Tibial nerve (tissue), 3 donors: Measurements from ENCODE around the gene FIBIN.

ENCODE experiments used
- POLR2A ChIP-seq, 2 donors: fragments of 450-650 bp; IDR thresholded peaks; one replicate each; pipeline ENCODE4 v1.6.1; 2017; ENCODE audit warnings: antibody characterized with exemption in 2 of 2, mild to moderate bottlenecking in 2 of 2, moderate library complexity in 2 of 2
- TF ChIP-seq, protein P1 (sequence below), 5 experiments: fragments of 200-600 bp in 3 of 5; fragments of 450-650 bp in 2 of 5; sonication (generic) in 3 of 5; IDR thresholded peaks; one replicate each; pipeline ENCODE4 v1.5.1; 2016 to 2019; ENCODE audit warnings: antibody characterized with exemption in 5 of 5, mild to moderate bottlenecking in 3 of 5, moderate library complexity in 2 of 5

DNA sequence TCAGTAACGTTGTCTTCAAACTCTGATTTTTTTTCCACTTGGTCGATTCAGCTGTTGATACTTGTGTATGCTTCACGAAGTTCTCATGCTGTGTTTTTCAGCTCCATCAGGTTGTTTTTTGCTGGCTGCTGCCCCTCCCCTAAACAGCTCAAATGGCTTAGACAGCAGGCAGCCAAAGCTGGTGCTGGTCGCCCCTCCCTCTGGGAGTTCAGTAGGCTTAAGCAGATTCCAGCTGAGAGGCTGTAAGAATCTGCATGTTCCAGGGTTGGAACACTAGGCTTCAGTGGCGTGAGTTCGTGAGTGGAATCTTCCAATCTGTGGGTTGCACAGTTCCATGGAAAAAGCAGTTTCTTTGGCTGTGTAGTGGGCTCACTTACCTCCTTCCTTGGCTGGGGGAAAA lies 10.3 kb upstream of the FIBIN start:
- TF ChIP-seq, protein P1, sequence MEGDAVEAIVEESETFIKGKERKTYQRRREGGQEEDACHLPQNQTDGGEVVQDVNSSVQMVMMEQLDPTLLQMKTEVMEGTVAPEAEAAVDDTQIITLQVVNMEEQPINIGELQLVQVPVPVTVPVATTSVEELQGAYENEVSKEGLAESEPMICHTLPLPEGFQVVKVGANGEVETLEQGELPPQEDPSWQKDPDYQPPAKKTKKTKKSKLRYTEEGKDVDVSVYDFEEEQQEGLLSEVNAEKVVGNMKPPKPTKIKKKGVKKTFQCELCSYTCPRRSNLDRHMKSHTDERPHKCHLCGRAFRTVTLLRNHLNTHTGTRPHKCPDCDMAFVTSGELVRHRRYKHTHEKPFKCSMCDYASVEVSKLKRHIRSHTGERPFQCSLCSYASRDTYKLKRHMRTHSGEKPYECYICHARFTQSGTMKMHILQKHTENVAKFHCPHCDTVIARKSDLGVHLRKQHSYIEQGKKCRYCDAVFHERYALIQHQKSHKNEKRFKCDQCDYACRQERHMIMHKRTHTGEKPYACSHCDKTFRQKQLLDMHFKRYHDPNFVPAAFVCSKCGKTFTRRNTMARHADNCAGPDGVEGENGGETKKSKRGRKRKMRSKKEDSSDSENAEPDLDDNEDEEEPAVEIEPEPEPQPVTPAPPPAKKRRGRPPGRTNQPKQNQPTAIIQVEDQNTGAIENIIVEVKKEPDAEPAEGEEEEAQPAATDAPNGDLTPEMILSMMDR (IDR thresholded peaks at IDR 0.05), result no peak
- no peak for TF ChIP-seq POLR2A (IDR thresholded peaks at IDR 0.05)
